ENCODE measurements around the gene SOX6. TPM values are rescaled to one million over a fixed set of nuclear protein-coding genes. Genes with fewer than 3 reads are reported as not detected.

SOX6 gene
- total RNA-seq, 8 experiments from 2014 or later, result 0.92 to 25.7 (median 3.6) TPM

DNA sequence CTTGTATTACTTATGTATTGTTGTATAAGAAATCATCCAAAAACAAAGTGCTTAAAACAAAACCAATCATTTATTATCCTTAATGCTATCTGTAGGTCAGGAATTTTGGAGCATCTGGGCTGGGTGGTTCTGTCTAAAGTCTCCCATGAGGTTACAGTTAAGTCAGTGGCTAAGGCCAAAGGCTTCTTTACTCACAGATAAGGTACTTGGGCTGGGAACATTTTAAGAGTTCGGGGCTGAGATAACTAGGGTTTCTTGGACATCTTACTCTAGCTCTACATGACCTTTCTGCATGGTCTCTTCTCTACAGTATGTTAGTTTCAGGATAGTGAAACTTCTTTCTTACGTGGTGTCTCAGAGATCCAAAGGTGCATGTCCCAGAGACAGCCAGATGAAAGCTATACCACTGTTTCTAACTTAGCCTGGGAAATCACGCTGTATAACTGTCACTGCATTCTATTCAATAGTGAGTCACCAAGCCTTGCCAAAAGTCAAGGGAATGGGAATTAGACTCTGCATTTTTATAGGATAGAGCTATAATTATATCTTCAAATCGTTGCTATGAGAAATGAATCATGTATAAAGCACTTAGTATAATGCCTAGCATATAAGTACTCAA is 29.6 kb downstream of the SOX6 start:
- peak in 1 of 8 experiments; percentile 26 for ATAC-seq (replicated peaks in 6 of 8)
- Histone ChIP-seq H3K4me1 (replicated peaks in 1 of 2) (no peaks in the 10 kb centered on the region), H3K4me3 (no peak overlapping the region), H3K27ac (no peak overlapping the region)
- WGBS, 10 experiments, result 8 to 90% (median 50%) methylated on average over 1 to 4 of the region's 4 CpGs; no CpG with 5 or more reads in 1 of the 10 experiments
- in situ Hi-C loops (cut with MboI; ENCODE audit: low pct_unique_long_range_greater_than_20kb in 2 of 9, low sequenced_read_pairs in 9 of 9, unreplicated experiment in 9 of 9), result no loop called here

DNA sequence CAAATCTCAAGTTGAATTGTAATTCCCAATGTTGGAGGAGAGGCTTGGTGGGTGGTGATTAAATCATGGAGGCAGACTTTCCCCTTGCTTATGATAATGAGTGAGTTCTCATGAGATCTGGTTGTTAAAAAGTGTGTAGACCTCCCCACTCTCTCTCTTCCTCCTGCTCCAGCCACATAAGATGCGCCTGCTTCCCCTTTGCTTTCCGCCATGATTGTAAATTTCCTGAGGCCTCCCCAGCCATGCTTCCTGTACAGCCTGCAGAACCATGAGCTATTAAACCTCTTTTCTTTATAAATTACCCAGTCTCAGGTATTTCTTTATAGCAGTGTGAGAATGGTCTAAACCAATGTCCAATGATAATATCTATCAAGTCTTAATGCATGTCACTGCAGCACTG is 34.2 kb downstream of the SOX6 start:
- Histone ChIP-seq H3K4me1 (replicated peaks in 1 of 2) (peaks cover 0 to 2% of the 10 kb centered on the region in 2 donors), H3K27ac (no peak overlapping the region), H3K4me3 (no peak overlapping the region)
- in situ Hi-C loops (cut with MboI; ENCODE audit: low pct_unique_long_range_greater_than_20kb in 2 of 9, low sequenced_read_pairs in 9 of 9, unreplicated experiment in 9 of 9), result no loop called here
- no peak for ATAC-seq (replicated peaks in 6 of 8)
- 54 to 100% (median 100%) methylated on average over 1 to 2 of the region's 2 CpGs; no CpG with 5 or more reads in 3 of the 10 experiments for WGBS, 10 experiments

DNA sequence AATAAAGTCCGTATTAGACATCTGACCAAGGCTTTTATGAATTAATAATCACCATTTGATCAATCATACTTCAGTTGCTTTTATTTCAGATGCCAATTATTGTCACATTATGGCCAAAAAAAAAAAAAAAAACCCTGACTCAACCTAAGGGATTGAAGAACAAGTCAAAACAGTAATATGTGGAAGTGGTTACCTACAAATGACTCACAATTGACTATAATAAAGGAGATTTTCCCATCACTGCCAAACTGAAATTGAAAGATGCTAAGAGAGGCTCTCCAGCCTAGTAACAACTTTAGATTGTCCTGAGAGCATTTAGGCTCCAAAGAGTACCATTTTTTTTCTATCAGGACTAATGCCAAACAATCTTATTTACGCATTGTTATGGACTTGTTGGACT is 35.2 kb downstream of the SOX6 start:
- Histone ChIP-seq H3K27ac (no peak overlapping the region), H3K4me3 (no peak overlapping the region), H3K4me1 (replicated peaks in 1 of 2) (peaks cover 0 to 2% of the 10 kb centered on the region in 2 donors)
- in situ Hi-C loops (cut with MboI; ENCODE audit: low pct_unique_long_range_greater_than_20kb in 2 of 9, low sequenced_read_pairs in 9 of 9, unreplicated experiment in 9 of 9), result no loop called here
- ATAC-seq (replicated peaks in 6 of 8), result no peak
- 0 to 100% (median 83%) methylated on average over 1 to 2 of the region's 2 CpGs for WGBS, 10 experiments

DNA sequence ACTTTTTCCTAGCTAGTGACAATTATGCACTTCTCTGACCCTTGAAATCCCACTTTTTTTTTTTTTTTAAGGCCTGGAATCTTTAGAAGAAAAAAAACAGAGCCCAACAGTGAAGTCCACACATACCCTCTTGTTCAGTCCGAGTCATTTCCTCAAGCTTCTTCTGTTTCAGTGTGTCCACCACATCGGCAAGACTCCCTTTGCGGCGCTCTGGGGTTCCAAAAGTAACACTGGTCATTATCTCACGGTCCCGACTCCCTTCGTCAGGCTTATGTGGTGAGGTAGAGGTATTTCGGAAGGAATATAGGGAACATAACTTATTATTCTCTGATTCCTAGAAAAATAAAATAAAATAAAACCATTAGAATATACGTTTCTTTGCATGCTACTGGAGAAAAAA is 38.0 kb downstream of the SOX6 start:
- in situ Hi-C loops (cut with MboI; ENCODE audit: low pct_unique_long_range_greater_than_20kb in 2 of 9, low sequenced_read_pairs in 9 of 9, unreplicated experiment in 9 of 9), result no loop called here
- no peak overlapping the region for H3K27ac ChIP-seq
- 30 to 100% (median 84%) methylated on average over 2 to 9 of the region's 9 CpGs; no CpG with 5 or more reads in 1 of the 10 experiments for WGBS, 10 experiments
- no peak for ATAC-seq (replicated peaks in 6 of 8)
- no peak overlapping the region for H3K4me3 ChIP-seq
- H3K4me1 ChIP-seq (replicated peaks in 1 of 2), result peaks cover 0 to 2% of the 10 kb centered on the region in 2 donors

DNA sequence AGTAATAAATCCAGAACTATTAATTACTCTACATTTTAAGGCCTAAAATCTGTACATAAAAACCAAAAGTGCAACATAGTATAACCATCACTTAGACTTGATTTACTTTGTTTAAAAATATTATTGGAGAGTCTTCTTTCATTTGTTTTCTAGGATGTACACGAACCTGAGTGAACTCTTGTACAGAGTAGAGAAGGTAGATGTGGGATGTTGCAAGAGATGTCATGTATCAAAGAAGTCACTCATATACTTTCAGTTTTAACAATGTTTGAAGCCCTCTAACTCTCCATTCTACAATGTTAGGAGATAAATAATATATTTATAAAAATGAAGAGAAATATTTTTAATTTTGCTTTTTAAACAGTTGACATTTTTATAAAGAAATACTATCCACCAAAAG is 38.6 kb downstream of the SOX6 start:
- Histone ChIP-seq H3K4me1 (replicated peaks in 1 of 2) (peaks cover 0 to 2% of the 10 kb centered on the region in 2 donors), H3K27ac (no peak overlapping the region), H3K4me3 (no peak overlapping the region)
- in situ Hi-C loops (cut with MboI; ENCODE audit: low pct_unique_long_range_greater_than_20kb in 2 of 9, low sequenced_read_pairs in 9 of 9, unreplicated experiment in 9 of 9), result no loop called here
- 0 to 100% (median 84%) methylated on average over 1 of the region's 1 CpG; no CpG with 5 or more reads in 4 of the 10 experiments for WGBS, 10 experiments
- no peak for ATAC-seq (replicated peaks in 6 of 8)

DNA sequence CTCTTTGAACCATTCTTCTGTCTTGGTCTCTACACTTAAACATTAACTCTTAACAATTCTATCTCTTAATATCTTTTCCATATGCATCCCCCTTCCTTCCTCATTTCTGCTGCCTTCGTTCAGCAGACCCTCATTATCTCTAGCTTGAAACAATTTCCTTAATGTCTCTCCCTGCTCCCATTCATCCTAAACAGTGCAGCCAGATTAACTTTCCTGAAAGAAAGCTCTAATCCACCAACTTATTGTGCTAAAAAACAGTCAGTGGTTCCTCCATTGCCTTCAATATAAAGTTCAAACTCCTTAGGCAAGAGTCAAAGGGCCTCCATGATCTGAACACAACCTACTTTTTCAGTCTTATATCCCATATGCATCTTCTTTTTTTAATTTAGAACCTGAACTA is 42.5 kb downstream of the SOX6 start:
- in situ Hi-C loops (cut with MboI; ENCODE audit: low pct_unique_long_range_greater_than_20kb in 2 of 9, low sequenced_read_pairs in 9 of 9, unreplicated experiment in 9 of 9), result no loop called here
- ATAC-seq (replicated peaks in 6 of 8), result no peak
- 0 to 100% (median 68%) methylated on average over 1 of the region's 1 CpG for WGBS, 10 experiments

DNA sequence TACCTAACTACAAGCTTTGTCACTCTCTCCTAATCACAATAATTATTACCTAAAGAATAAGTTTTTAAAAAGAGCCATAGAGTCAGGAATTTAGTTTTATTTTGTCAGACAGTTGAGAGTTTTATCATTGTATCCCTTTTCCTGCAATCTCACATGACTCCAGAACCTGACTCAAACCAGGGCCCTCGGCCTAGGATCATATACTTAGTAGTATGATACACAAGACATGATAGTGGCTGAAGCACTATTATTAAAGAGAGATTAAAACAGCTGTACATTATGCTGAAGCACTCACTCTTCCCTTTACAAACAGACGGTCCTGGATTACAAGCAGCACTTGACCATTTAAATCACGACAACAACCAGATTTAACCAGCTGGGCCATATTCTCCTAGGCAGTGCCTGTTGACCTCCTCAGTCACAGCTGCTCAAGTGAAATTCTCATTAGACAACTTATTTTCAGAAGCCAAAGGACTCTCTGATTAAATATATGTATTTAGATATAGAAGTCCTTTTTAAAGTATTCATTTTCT is 44.0 kb downstream of the SOX6 start:
- H3K4me3 ChIP-seq, result no peak overlapping the region
- no peaks in the 10 kb centered on the region for H3K4me1 ChIP-seq (replicated peaks in 1 of 2)
- peak in 2 of 8 experiments; percentile 33 to 49 for ATAC-seq (replicated peaks in 6 of 8)
- 32 to 100% (median 72%) methylated on average over 1 to 3 of the region's 3 CpGs; no CpG with 5 or more reads in 1 of the 10 experiments for WGBS, 10 experiments
- in situ Hi-C loops (cut with MboI; ENCODE audit: low pct_unique_long_range_greater_than_20kb in 2 of 9, low sequenced_read_pairs in 9 of 9, unreplicated experiment in 9 of 9), result no loop called here
- H3K27ac ChIP-seq, result no peak overlapping the region

More for the DNA sequence above, 42.5 kb downstream of the SOX6 start:
- Histone ChIP-seq H3K4me3 (no peak overlapping the region), H3K27ac (no peak overlapping the region), H3K4me1 (replicated peaks in 1 of 2) (peaks cover 0 to 2% of the 10 kb centered on the region in 2 donors)

DNA sequence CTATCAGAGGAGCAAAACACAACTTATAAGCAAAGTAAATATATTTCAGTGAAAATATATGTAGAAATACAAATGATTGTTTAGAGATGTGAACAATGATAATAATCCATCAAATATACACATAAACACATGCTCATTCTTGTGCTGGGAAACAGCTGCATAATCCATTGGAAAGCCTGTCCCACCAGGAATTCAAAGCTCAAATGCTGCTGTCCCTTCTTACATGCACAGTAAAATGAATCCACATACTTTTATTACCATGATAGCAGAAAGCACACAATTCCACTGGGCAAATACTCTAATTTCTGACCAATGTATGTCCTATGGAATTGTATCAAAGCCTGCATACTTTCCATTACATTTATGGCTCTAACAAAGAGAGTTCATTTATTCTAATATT is 44.5 kb downstream of the SOX6 start:
- H3K4me1 ChIP-seq (replicated peaks in 1 of 2), result no peaks in the 10 kb centered on the region
- ATAC-seq (replicated peaks in 6 of 8), result no peak
- H3K27ac ChIP-seq, result no peak overlapping the region
- in situ Hi-C loops (cut with MboI; ENCODE audit: low pct_unique_long_range_greater_than_20kb in 2 of 9, low sequenced_read_pairs in 9 of 9, unreplicated experiment in 9 of 9), result no loop called here
- no peak overlapping the region for H3K4me3 ChIP-seq

DNA sequence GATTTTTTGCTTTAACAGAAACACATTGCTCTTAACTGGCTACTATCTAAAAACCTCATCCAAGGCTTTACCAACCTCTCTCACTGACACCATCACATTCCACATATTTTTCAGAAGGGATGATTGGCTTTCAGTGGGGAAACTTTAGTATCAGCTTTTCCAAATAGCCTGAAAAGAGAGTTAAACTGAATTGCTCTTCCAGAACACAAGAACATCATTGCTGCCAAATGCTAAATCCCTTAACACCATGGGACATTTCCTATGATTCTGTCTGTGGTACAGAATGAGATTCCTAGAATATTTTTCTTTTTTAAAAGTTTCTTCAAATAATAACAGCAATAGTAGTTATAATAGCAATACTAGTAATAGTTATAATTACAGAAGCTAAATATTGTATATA is 45.4 kb downstream of the SOX6 start:
- in situ Hi-C loops (cut with MboI; ENCODE audit: low pct_unique_long_range_greater_than_20kb in 2 of 9, low sequenced_read_pairs in 9 of 9, unreplicated experiment in 9 of 9), result no loop called here
- no peak for ATAC-seq (replicated peaks in 6 of 8)

DNA sequence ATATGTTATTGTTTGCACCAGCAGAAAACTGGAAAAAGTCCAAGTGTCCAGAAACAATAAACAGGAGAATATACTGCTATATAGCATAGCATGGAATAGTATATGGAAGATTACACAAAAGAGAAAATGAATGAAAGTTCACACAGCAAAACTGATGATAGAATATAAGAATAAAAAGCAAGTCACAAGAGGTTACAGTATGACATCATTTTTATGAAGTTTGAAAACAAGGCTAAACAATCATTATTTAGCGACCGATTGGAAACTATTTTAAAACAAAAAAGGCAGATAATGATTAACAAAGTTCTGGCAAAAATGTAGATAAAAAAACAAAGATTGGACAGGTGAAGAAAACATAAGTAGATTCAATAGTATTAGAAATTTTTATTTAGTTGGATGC is 47.1 kb downstream of the SOX6 start:
- 17 to 100% (median 79%) methylated on average over 2 of the region's 2 CpGs; no CpG with 5 or more reads in 1 of the 10 experiments for WGBS, 10 experiments
- in situ Hi-C loops (cut with MboI; ENCODE audit: low pct_unique_long_range_greater_than_20kb in 2 of 9, low sequenced_read_pairs in 9 of 9, unreplicated experiment in 9 of 9), result no loop called here
- Histone ChIP-seq H3K4me1 (replicated peaks in 1 of 2) (no peaks in the 10 kb centered on the region), H3K4me3 (no peak overlapping the region), H3K27ac (no peak overlapping the region)
- no peak for ATAC-seq (replicated peaks in 6 of 8)

More for the DNA sequence above, 45.4 kb downstream of the SOX6 start:
- H3K4me3 ChIP-seq, result no peak overlapping the region
- H3K27ac ChIP-seq, result no peak overlapping the region
- no peaks in the 10 kb centered on the region for H3K4me1 ChIP-seq (replicated peaks in 1 of 2)

DNA sequence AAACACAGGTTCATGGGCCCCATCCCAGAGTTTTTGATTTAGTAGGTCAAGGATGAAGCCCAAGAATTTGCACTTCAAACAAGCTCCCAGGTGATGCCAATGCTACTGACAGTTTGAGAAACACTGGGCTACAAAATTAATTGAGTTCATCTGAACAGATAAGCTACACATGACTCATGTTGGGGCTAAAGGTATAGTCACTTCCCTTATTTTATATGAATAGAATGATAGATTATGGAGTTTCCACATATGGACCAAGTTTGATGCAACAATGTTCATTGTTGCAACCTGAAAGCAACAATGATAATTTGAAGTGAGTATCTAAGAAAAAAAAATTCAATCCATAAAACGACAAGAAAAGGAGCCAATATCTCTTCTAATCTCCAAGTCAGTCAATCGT is 54.9 kb downstream of the SOX6 start:
- no peak for ATAC-seq (replicated peaks in 6 of 8)
- H3K4me3 ChIP-seq, result no peak overlapping the region
- H3K4me1 ChIP-seq (replicated peaks in 1 of 2), result no peaks in the 10 kb centered on the region
- whole genome bisulfite sequencing, 10 experiments, result 0 to 100% (median 88%) methylated on average over 1 to 2 of the region's 2 CpGs; no CpG with 5 or more reads in 1 of the 10 experiments
- in situ Hi-C loops (cut with MboI; ENCODE audit: low pct_unique_long_range_greater_than_20kb in 2 of 9, low sequenced_read_pairs in 9 of 9, unreplicated experiment in 9 of 9), result no loop called here
- no peak overlapping the region for H3K27ac ChIP-seq

DNA sequence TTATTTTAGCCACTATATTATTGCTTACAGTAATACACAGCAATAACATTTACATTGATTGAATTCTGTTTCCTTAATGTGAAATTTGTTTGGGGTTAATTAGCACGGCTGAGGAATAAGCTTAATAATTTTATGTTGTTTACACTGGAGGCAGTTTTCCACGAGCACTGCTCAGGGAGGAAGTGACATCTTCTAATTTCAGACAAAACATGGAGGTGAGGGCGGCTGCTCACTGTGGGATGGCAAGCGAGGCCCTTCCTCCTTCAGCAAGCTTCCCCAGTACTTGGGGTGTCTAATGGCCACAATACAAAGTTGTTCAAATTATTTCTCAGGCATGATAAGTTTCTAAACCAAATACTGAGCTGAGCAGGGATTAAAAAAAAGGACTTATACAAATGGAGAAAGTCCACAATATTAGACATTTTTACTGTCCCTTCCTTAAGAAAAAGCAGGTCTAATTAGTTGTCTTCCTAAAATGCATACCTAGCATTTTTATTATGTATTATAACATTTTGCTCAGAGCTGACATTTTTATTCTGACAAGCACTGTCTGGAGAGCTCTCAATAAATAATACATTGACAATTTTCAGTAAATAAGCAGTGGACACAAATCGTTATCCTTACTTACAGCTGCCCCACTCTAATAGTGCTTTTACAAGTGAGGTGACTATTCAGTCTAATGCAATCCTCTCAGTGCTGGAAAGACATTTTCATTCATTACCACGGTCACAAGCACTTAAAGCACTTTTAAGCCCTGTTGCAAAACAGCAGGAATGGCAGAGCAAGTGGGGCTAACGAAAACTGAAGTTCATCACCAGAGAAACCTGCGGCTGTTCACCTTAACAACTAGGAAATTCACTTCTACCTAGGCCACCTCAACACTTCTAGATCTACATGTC is 56.2 kb downstream of the SOX6 start:
- WGBS, 10 experiments, result 41 to 100% (median 82%) methylated on average over 1 to 8 of the region's 8 CpGs
- Histone ChIP-seq H3K4me3 (no peak overlapping the region), H3K4me1 (replicated peaks in 1 of 2) (peaks cover 0 to 3% of the 10 kb centered on the region in 2 donors), H3K27ac (no peak overlapping the region)
- in situ Hi-C loops (cut with MboI; ENCODE audit: low pct_unique_long_range_greater_than_20kb in 2 of 9, low sequenced_read_pairs in 9 of 9, unreplicated experiment in 9 of 9), result no loop called here
- ATAC-seq (replicated peaks in 6 of 8), result peak in 3 of 8 experiments; percentile 33 to 64 (median 56)

DNA sequence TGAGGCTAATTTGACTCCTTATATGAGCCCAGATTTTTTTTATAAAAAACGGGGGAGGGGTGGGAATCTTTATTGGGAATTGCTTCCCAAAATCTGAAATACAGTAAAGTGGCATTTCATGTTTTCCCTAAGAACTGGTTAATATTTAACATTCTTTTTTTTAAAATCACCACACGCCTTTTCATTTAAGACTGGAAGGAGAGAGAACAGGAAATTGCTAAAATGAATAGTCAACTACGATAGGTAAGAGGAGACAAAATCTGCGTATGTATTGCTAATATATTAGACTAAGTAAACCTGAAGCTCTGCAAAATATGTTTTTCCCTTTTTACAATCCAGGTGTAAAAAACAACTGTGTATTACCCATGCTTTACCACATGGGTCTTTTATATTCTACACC is 57.0 kb downstream of the SOX6 start:
- in situ Hi-C loops (cut with MboI; ENCODE audit: low pct_unique_long_range_greater_than_20kb in 2 of 9, low sequenced_read_pairs in 9 of 9, unreplicated experiment in 9 of 9), result no loop called here
- no peak overlapping the region for H3K4me3 ChIP-seq
- no peak overlapping the region for H3K27ac ChIP-seq
- peaks cover 0 to 3% of the 10 kb centered on the region in 2 donors for H3K4me1 ChIP-seq (replicated peaks in 1 of 2)
- no peak for ATAC-seq (replicated peaks in 6 of 8)
- 9 to 100% (median 61%) methylated on average over 1 to 4 of the region's 4 CpGs; no CpG with 5 or more reads in 1 of the 10 experiments for WGBS, 10 experiments

Measured in motor neuron (in vitro differentiated cells).